GM18507 (cell line): Measurements from ENCODE around the gene BCR.
A peak's percentile ranks its signal among the peaks of the same experiment; 100 is the strongest.

Source experiments
- DNase-seq: peaks from one replicate; pipeline ENCODE4 v3.0.0; 2011; ENCODE audit warnings: low read depth; ENCODE audit not compliant: insufficient read length; ENCODE audit errors: extremely low spot score
- FAIRE-seq: peaks from 2 replicates; lab custom pipeline; 2011; peaks lifted over from hg19 to GRCh38; lab: Jason Lieb, UNC

The BCR gene

GRCh38 chr22:23149743-23150238 lies 30.5 kb upstream of the BCR start:
- FAIRE-seq (no peak), DNase-seq (no peak)

DNA sequence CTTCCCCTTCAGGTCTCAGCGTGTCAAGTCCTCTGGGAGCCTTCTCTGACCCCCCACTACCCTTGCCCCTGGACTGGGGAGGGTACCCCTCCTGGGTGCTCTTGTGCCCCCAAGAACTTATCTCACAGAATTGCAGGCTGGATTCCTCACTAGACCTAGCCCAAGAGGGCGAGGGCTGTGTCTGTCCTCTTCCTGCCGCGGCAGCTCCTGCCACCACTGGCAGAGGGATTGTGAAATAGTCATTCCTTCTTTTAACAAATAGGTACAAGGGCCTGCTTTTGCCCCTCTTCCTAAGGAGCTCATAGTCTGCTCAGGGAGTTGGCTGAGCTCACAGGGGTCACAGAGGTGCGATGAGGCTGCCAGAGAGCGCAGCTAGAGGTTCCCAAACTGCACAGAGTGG lies 29.5 kb upstream of the BCR start:
- FAIRE-seq (no peak), DNase-seq (no peak)

- DNase-seq (no peak), FAIRE-seq (no peak)
Measured at GRCh38 chr22:23151827-23152226, 28.5 kb upstream of the BCR start.

GRCh38 chr22:23152238-23153114 lies 27.8 kb upstream of the BCR start:
- FAIRE-seq (peak; percentile 62), DNase-seq (no peak)

GRCh38 chr22:23153994-23154393 lies 26.3 kb upstream of the BCR start:
- FAIRE-seq (no peak), DNase-seq (no peak)

DNA sequence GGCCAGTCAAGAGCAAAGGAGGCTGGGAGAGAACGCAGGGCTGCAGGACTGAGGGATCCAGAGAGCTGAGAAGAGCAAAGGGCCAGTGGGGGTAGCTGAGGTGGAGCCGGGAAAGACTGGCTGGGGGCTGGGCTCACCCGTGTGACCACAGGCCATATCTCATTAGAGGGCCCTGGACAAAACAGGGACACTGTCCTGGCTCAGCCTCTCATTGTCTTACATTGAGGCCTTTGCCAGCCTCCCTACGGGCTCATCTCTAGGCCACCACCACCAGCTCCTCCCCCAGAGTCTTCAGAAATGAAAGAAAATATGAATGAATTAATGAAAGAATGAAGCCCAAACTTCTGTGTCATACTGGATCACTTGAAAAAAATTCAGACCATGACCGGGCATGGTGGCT lies 25.8 kb upstream of the BCR start:
- no peak for FAIRE-seq

GRCh38 chr22:23155143-23155542 lies 25.2 kb upstream of the BCR start:
- FAIRE-seq (no peak), DNase-seq (no peak)

More for the DNA sequence above, 25.8 kb upstream of the BCR start:
- no peak for DNase-seq

- DNase-seq (no peak), FAIRE-seq (no peak)
Measured at GRCh38 chr22:23155831-23156230, 24.5 kb upstream of the BCR start.

- FAIRE-seq (no peak), DNase-seq (no peak)
Measured at GRCh38 chr22:23156286-23156685, 24.0 kb upstream of the BCR start.

GRCh38 chr22:23157560-23158515 lies 22.5 kb upstream of the BCR start:
- DNase-seq (no peak), FAIRE-seq (no peak)

- DNase-seq (no peak), FAIRE-seq (no peak)
Measured at GRCh38 chr22:23158516-23159290, 21.6 kb upstream of the BCR start.

DNA sequence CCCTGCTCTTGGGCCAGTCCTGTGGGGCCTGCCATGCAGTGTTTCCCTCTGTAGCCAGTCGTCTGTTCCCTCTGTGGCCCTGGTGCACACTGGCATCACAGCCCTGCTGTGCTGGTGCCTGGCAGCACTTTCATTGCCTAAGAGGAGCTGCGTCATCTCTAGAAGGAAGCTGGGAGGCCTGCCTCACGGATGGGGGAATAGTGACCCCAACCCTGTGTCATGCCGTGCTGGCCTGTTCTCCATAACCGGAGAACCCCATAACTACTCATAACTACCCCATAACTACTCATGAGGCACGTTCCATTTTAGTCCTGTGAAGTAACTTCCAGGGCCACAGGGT lies 21.0 kb upstream of the BCR start:
- FAIRE-seq = no peak
- no peak for DNase-seq

GRCh38 chr22:23161029-23161428 lies 19.3 kb upstream of the BCR start:
- no peak for FAIRE-seq
- DNase-seq = no peak

DNA sequence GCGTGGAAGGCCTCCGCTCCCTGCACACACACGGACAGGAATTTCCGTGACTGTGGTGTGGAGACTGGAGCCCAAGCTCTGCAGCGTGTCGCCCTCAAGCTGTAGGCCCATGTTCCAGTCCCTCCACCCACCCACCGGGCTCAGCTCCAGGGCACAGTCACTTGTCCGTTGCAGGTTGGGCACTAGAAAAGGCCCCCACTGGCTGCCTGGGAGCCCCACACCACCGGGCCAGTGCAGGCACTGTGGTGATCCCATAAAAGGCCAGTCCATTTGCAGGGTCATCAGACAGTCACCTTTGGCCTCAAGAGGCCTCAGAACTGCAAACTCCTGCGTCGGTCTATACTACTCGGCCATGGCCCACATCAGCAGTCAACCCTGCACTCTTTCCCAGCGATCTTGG lies 18.7 kb upstream of the BCR start:
- FAIRE-seq = no peak

DNA sequence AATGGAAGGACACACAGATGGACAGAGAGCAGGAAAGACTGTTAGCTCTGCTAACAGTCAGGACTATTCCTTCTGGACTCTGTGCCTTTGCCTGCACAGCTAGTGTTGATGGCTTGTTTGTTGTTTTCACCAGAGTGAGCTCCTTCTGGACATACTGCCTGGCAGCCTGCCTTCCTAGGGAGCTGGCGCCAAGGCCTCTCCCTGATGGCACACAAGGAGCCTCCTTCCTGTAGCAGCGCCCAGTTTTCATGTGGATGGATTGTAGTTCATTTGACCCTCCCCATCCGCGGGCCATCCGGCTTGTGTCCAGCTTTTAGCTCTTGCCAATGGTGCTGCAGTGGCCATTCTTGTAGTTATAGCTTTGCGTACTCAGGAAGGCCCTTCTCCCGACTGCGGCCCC lies 16.6 kb upstream of the BCR start:
- no peak for DNase-seq
- FAIRE-seq = no peak

More for the DNA sequence above, 18.7 kb upstream of the BCR start:
- no peak for DNase-seq

GRCh38 chr22:23164091-23164490 lies 16.2 kb upstream of the BCR start:
- DNase-seq (no peak), FAIRE-seq (no peak)

DNA sequence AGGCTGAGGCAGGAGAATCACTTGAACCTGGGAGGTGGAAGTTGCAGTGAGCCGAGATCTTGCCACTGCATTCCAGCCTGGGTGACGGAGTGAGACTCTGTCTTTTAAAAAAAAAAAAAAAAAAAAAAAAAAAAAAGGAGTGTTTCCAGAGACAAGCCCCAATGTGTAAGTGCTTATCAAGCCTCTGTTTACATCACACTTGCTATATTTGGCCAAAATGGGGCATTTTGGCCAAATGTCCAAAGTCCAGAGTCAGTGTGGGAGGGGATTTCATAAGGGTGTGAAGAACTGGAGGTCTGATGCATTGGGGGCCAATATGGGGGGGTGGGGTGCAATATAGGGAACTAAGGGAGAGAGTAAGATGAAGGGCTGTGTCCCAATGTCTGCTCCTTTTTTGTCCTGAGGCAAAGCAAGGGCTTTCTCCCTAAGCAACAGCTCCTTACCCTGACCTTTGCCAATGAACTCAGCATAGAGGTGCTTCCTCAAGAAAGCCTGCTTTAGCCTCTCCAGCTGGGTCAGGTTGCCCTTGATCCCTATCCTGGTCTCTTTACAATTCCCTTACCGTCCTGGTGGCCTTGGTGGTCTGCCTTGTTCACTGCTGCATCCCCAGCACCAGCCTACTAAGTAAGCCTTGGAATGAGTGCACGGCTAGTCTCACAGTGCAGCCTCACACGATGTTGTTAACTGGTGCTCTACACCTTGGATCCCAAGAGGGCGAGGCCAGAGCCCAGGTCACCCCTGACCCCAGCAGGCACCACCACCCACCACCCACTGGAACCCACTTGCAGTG lies 14.1 kb upstream of the BCR start:
- DNase-seq (no peak), FAIRE-seq (no peak)

DNA sequence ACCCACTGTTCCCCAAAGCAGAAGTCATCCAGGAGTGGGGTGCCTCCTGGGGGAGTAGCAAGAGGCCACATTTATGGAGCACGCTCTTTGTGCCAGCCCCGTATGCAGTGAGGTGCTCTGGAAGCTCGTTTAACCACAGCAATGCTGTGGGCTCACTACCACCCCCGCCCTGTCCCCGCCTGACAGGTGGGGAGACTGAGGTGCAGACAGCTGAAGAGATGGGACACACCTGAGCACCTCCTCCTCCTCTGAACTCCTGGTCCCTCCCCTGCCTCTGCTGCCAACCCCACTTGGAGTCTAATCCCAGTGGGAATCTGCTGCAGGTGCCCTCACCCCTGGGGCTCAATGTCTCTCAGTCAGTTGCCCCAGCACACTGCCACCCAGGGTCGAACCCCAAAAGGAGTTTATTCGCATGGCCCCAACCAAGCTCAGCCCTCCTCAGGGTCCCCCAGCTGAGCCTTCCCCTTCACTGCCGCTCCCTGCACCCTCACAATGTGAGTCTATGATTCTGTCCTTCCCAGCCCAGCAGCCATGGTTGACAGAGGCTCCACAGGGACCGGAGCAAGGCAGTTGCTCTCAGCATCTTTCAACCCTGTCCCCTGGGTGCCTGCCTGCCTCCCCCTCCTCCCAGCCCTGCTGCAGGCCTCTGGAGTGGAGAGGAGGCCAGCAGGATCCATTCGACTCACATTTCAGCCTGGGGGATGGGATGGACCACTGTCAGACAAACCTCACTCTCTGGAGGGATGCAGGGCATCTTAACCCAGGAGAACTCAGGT lies 13.3 kb upstream of the BCR start:
- no peak for DNase-seq
- FAIRE-seq = no peak
